H9 (cell line): ENCODE results near the gene KRT32. TPM values are rescaled to one million over a fixed set of nuclear protein-coding genes. Genes with fewer than 3 reads are reported as not detected.

Experiments used
- DNase-seq: peaks from one replicate; pipeline ENCODE4 v3.0.0-alpha.2; 2017
- H2AFZ ChIP-seq: one replicate; pipeline ENCODE4 v1.6.1; 2013; ENCODE audit warnings: mild to moderate bottlenecking, low read length, control low read depth, moderate library complexity
- H2AK5ac ChIP-seq: 2 replicates; pipeline ENCODE4 v1.6.1; 2013; ENCODE audit warnings: low read length, control low read depth, mixed read lengths; ENCODE audit not compliant: insufficient read length
- H2BK120ac ChIP-seq: one replicate; pipeline ENCODE4 v1.6.1; 2013; ENCODE audit warnings: low read depth, mild to moderate bottlenecking, low read length, control low read depth, inconsistent platforms; ENCODE audit not compliant: poor library complexity, severe bottlenecking
- H2BK12ac ChIP-seq: 2 replicates; pipeline ENCODE4 v1.6.1; 2013; ENCODE audit warnings: low read length, control low read depth, mixed read lengths, low read depth; ENCODE audit not compliant: insufficient read length
- H2BK15ac ChIP-seq: 2 replicates; pipeline ENCODE4 v1.6.1; 2013; ENCODE audit warnings: low read depth, low read length, control low read depth
- H2BK20ac ChIP-seq: one replicate; pipeline ENCODE4 v1.6.1; 2013; ENCODE audit warnings: low read depth, mild to moderate bottlenecking, low read length, control low read depth, inconsistent platforms; ENCODE audit not compliant: poor library complexity, severe bottlenecking
- H2BK5ac ChIP-seq: 2 replicates; pipeline ENCODE4 v1.6.1; 2013; ENCODE audit warnings: low read length, control low read depth, mixed read lengths; ENCODE audit not compliant: insufficient read length
- H3K14ac ChIP-seq: 2 replicates; pipeline ENCODE4 v1.6.1; 2013; ENCODE audit warnings: low read length, control low read depth; ENCODE audit not compliant: insufficient read depth
- H3K18ac ChIP-seq: 2 replicates; pipeline ENCODE4 v1.6.1; 2013; ENCODE audit warnings: low read depth, mild to moderate bottlenecking, mixed read lengths, low read length, control low read depth; ENCODE audit not compliant: insufficient read length
- H3K23ac ChIP-seq: 2 replicates; pipeline ENCODE4 v1.6.1; 2013; ENCODE audit warnings: low read length, control low read depth, mixed read lengths, low read depth; ENCODE audit not compliant: insufficient read length
- H3K23me2 ChIP-seq: 2 replicates; pipeline ENCODE4 v1.6.1; 2013; ENCODE audit warnings: low read depth, mild to moderate bottlenecking, mixed read lengths, low read length, control low read depth; ENCODE audit not compliant: insufficient read length, poor library complexity, severe bottlenecking
- H3K27ac ChIP-seq: 2 replicates; pipeline ENCODE4 v1.5.1; 2013; ENCODE audit warnings: low read length, control low read depth, mixed read lengths, low read depth; ENCODE audit not compliant: insufficient read length
- H3K27me3 ChIP-seq: 2 replicates; pipeline ENCODE4 v1.6.1; 2013; ENCODE audit warnings: low read length, control low read depth, inconsistent platforms; ENCODE audit not compliant: insufficient read depth
- H3K4ac ChIP-seq: 2 replicates; pipeline ENCODE4 v1.6.1; 2013; ENCODE audit warnings: low read depth, mild to moderate bottlenecking, control low read depth, inconsistent platforms, low read length, moderate library complexity
- H3K4me1 ChIP-seq: 2 replicates; pipeline ENCODE4 v1.6.1; 2013; ENCODE audit warnings: low read length, control low read depth, inconsistent platforms; ENCODE audit not compliant: insufficient read depth
- H3K4me2 ChIP-seq: 2 replicates; pipeline ENCODE4 v1.6.1; 2013; ENCODE audit warnings: low read length, control low read depth, mixed read lengths; ENCODE audit not compliant: insufficient read length, insufficient read depth
- H3K56ac ChIP-seq: 2 replicates; pipeline ENCODE4 v1.6.1; 2013; ENCODE audit warnings: low read depth, mild to moderate bottlenecking, mixed read lengths, low read length, control low read depth; ENCODE audit not compliant: insufficient read length
- H3K79me1 ChIP-seq: 2 replicates; pipeline ENCODE4 v1.6.1; 2013; ENCODE audit warnings: low read depth, mild to moderate bottlenecking, moderate library complexity, low read length, control low read depth, inconsistent platforms; ENCODE audit not compliant: insufficient read depth, poor library complexity, severe bottlenecking
- H3K79me2 ChIP-seq: 2 replicates; pipeline ENCODE4 v1.6.1; 2013; ENCODE audit warnings: low read length, control low read depth, inconsistent platforms; ENCODE audit not compliant: insufficient read depth
- H3K9ac ChIP-seq: 2 replicates; pipeline ENCODE4 v1.6.1; 2013; ENCODE audit warnings: low read length, control low read depth, mixed read lengths; ENCODE audit not compliant: insufficient read length; ENCODE audit errors: extremely low read depth
- H3K9me3 ChIP-seq: one replicate; pipeline ENCODE4 v1.6.1; 2013; ENCODE audit warnings: low read depth, low read length, inconsistent platforms; ENCODE audit not compliant: control insufficient read depth
- H3T11ph ChIP-seq: one replicate; pipeline ENCODE4 v1.6.1; 2013; ENCODE audit warnings: mild to moderate bottlenecking, low read length, control low read depth, inconsistent platforms
- H4K20me1 ChIP-seq: one replicate; pipeline ENCODE4 v1.6.1; 2013; ENCODE audit not compliant: control insufficient read depth, insufficient read length, insufficient read depth
- H4K5ac ChIP-seq: 2 replicates; pipeline ENCODE4 v1.6.1; 2013; ENCODE audit warnings: low read depth, mild to moderate bottlenecking, mixed read lengths, low read length, control low read depth; ENCODE audit not compliant: insufficient read length
- H4K8ac ChIP-seq: replicated peaks from 2 replicates; pipeline ENCODE4 v1.6.1; 2013; ENCODE audit warnings: low read length, control low read depth, mixed read lengths, low read depth; ENCODE audit not compliant: insufficient read length
- H4K91ac ChIP-seq: 2 replicates; pipeline ENCODE4 v1.6.1; 2013; ENCODE audit warnings: low read depth, mild to moderate bottlenecking, moderate library complexity, mixed read lengths, low read length, control low read depth; ENCODE audit not compliant: insufficient read length
- H3K27ac Mint-ChIP-seq, 3 experiments: 2 replicates in 2 of 3; 3 replicates in 1 of 3; pipeline ENCODE4 v1.8.0; 2020 to 2021; ENCODE audit warnings: mixed read lengths in 3 of 3, mild to moderate bottlenecking in 1 of 3, moderate library complexity in 1 of 3
- H3K27me3 Mint-ChIP-seq: 2 replicates; pipeline ENCODE4 v1.8.0; 2021; ENCODE audit warnings: low read depth, mild to moderate bottlenecking, moderate library complexity, mixed read lengths
- H3K36me3 Mint-ChIP-seq, 3 experiments: 2 replicates in 2 of 3; 3 replicates in 1 of 3; pipeline ENCODE4 v1.8.0; 2020 to 2021; ENCODE audit warnings: low read depth in 3 of 3, mixed read lengths in 3 of 3; ENCODE audit not compliant: insufficient read depth in 1 of 3
- H3K4me1 Mint-ChIP-seq, 2 experiments: 2 replicates each; pipeline ENCODE4 v1.8.0; 2020; ENCODE audit warnings: mixed read lengths in 2 of 2
- H3K4me3 Mint-ChIP-seq, 2 experiments: 2 replicates in 1 of 2; 3 replicates in 1 of 2; pipeline ENCODE4 v1.8.0; 2020 to 2021; ENCODE audit warnings: mild to moderate bottlenecking in 2 of 2, mixed read lengths in 2 of 2, moderate library complexity in 1 of 2
- H3K9me3 Mint-ChIP-seq, 2 experiments: 2 replicates in 1 of 2; 3 replicates in 1 of 2; pipeline ENCODE4 v1.8.0; 2020; ENCODE audit warnings: mild to moderate bottlenecking in 2 of 2, mixed read lengths in 2 of 2, moderate library complexity in 1 of 2
- WGBS: extraction: QIAGEN DNeasy Blood & Tissue Kit; methylation state at CpG from one replicate; pipeline ENCODE4 v1.1.7; 2013; ENCODE audit warnings: missing lambda C conversion rate, low lambda C conversion rate, mixed read lengths; ENCODE audit not compliant: insufficient read length; ENCODE audit errors: extremely low coverage; 5-methylcytosine and 5-hydroxymethylcytosine counted together
- total RNA-seq: library from RNA; stranded (reverse); gene quantifications from 2 replicates; pipeline ENCODE4 v1.2.1, GENCODE V29; 2021
- TF ChIP-seq, protein P1 (sequence below): fragments of 200-600 bp; sonication (generic); conservative IDR thresholded peaks from 3 replicates; pipeline ENCODE4 v1.8.0; 2021; ENCODE audit warnings: antibody characterized with exemption, mild to moderate bottlenecking

KRT32 gene
- total RNA-seq, 1 experiment from 2014 or later, result not detected

DNA sequence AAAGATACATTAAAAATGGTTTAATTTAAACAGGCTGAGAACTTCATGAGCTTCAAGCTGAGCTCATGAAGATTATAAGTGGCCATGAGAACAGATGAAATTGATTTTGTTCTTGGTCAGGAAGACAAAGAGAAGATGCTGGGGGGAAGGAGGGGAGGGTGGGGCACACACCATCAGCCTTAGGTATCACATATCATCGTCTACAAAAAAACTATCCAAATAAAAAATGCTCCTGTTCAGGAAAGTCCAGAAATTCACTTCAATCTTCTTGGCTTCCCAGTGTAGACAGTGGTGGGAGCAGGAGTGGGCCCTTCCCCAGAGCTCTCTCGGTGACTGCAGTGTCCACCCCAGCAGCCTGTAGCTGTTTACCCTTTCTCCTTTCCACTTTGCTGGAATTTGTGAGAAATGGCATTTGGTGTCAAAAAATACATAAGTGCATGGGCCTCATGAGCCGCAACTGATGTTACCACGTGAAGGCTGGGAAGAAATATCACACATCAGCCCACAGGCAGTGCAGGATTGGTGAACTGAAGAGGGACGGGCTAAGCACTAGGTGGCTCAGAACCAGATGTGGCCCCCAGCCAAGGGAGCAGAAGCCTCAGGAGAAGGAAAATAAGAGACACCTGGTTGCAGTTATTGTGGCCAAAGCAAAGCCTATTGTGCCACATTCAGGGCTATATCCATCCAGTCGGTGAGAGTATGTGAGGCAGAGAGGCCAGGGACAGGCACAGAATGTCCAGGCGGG is 48.9 kb downstream of the KRT32 start:
- Histone ChIP-seq H3T11ph (no peak overlapping the region), H2AK5ac (no peak overlapping the region), H3K23me2 (no peaks in the 10 kb centered on the region), H2BK20ac (no peak overlapping the region), H3K79me1 (no peaks in the 10 kb centered on the region), H3K4ac (no peak overlapping the region), H3K23ac (no peak overlapping the region), H3K79me2 (no peaks in the 10 kb centered on the region), H2BK120ac (no peak overlapping the region), H2AFZ (no peak overlapping the region), H2BK5ac (no peak overlapping the region), H3K4me2 (no peak overlapping the region), H3K18ac (no peak overlapping the region), H3K14ac (no peak overlapping the region), H4K5ac (no peak overlapping the region), H3K4me1 (peaks cover 4% of the 10 kb centered on the region), H3K56ac (no peak overlapping the region), H4K20me1 (no peaks in the 10 kb centered on the region), H3K9me3 (no peaks in the 10 kb centered on the region), H3K9ac (no peak overlapping the region), H2BK15ac (no peak overlapping the region), H3K27me3 (no peaks in the 10 kb centered on the region), H4K91ac (no peak overlapping the region), H4K8ac (no peak overlapping the region), H2BK12ac (no peak overlapping the region), H3K27ac (no peak overlapping the region)
- WGBS, result no CpG with 5 or more reads among the region's 7 CpGs
- H3K27ac Mint-ChIP-seq, result no peak overlapping the region
- no peak for DNase-seq
- H3K4me1 Mint-ChIP-seq, result peaks cover 15% of the 10 kb centered on the region in 2 experiments
- no peaks in the 10 kb centered on the region for H3K36me3 Mint-ChIP-seq
- H3K9me3 Mint-ChIP-seq, result no peaks in the 10 kb centered on the region
- H3K4me3 Mint-ChIP-seq, result no peak overlapping the region
- peaks cover 5% of the 10 kb centered on the region for H3K27me3 Mint-ChIP-seq
- TF ChIP-seq, protein P1, sequence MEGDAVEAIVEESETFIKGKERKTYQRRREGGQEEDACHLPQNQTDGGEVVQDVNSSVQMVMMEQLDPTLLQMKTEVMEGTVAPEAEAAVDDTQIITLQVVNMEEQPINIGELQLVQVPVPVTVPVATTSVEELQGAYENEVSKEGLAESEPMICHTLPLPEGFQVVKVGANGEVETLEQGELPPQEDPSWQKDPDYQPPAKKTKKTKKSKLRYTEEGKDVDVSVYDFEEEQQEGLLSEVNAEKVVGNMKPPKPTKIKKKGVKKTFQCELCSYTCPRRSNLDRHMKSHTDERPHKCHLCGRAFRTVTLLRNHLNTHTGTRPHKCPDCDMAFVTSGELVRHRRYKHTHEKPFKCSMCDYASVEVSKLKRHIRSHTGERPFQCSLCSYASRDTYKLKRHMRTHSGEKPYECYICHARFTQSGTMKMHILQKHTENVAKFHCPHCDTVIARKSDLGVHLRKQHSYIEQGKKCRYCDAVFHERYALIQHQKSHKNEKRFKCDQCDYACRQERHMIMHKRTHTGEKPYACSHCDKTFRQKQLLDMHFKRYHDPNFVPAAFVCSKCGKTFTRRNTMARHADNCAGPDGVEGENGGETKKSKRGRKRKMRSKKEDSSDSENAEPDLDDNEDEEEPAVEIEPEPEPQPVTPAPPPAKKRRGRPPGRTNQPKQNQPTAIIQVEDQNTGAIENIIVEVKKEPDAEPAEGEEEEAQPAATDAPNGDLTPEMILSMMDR, result no peak
